ENCODE data around the gene TMEM54.

TMEM54 gene

GRCh38 chr1:32865639-32866405, 35.4 kb downstream of the TMEM54 start:
- DNase-seq (ENCODE audit: extremely low read depth in 1 of 2, low read depth in 1 of 2), result no peak

DNA sequence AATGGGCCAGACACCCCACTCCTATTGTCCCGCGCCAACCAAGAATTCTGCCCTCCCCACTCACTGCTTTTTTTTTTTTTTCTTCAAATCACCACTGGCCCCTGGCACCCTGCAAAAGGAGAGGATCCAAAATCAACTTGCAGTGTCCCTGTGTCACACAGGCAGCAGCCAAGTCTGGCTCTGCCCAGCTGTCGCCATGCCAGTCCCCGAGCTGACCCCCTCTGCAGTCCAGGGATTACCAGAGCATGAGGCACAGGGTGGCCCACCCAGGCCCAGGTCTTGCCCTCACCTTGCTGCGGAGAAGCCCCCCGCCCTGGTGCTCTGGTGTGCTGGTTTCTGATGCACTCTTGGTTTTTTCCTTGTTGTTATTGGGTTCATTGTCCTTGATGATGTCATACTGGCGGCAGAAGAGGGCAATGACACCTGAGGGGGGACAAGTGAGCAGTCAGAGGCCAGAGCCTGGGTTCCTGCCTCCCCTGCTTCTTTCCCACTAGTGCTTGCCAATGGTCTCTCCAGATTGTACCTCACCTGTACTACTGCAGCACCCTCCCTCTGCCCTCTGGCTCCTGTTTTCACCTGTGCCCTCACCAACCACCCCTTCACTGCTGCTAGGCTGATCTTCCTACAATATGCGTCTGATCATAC, 36.7 kb downstream of the TMEM54 start:
- DNase-seq (ENCODE audit: extremely low read depth in 1 of 2, low read depth in 1 of 2), result no peak

DNA sequence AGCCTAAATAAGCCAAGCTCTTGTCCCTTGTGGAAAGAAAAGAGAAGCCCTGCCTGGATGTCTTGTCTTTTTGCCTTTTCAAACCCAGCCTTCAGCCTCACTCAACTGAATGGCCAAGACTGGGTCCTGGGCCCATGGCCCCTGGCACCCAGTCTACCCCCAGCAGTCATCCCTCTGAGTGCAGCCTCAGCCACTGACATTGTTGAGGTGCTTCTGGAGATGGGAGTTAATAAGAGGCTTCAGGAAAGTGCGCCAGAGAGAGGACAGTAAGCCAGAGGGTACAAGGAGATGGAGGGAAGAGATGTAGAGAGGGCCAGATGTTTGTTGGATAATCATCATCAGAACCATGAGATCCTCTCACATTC, 37.3 kb downstream of the TMEM54 start:
- DNase-seq (ENCODE audit: extremely low read depth in 1 of 2, low read depth in 1 of 2), result no peak

- DNase-seq (ENCODE audit: extremely low read depth in 1 of 2, low read depth in 1 of 2), result no peak
These were observed 37.8 kb downstream of the TMEM54 start for GRCh38 chr1:32863218-32863880.

- no peak for DNase-seq (ENCODE audit: extremely low read depth in 1 of 2, low read depth in 1 of 2)
These were observed 39.1 kb downstream of the TMEM54 start for GRCh38 chr1:32861904-32862695.

GRCh38 chr1:32860566-32860965, 40.6 kb downstream of the TMEM54 start:
- DNase-seq (ENCODE audit: extremely low read depth in 1 of 2, low read depth in 1 of 2), result no peak

DNA sequence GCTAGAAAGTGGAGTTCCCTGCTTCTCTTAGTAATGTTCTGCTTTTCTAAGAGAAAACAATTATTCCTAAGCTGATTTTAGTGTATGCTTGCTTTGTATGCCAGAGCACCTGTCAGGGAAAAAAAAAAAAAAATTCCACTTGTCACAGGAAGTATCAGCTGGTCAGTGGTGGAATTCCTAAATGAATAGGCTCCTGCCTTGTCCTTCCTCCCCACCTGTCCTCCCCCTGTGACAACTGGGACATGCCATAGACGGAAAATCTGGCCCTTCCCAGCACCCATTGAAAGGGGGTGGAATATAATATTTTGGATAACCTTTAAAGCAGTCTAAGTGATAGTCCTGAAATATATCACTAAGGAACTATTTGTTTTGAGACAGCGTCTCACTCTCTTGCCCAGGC, 41.3 kb downstream of the TMEM54 start:
- DNase-seq (ENCODE audit: extremely low read depth in 1 of 2, low read depth in 1 of 2), result no peak

- DNase-seq (ENCODE audit: extremely low read depth in 1 of 2, low read depth in 1 of 2), result no peak
These were observed 42.4 kb downstream of the TMEM54 start for GRCh38 chr1:32858791-32859190.

DNA sequence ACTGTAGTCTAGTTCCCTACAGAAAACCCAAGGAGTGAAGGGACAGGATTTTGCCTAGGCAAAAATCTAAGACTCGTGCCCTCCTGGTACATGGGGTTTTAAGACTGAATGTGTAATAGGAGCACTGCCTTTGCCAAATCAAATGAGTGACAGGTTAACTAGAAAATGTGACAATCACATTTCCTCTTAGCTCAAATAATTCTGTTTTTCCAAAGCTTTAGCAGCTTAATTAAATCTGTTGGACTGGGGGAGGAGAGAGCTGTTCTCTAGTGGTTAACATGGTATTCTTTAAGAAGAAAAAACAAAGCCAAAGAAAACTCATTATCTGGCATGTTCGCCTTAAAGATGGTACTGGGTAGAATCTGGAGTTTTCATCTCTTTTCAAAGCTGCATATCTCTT, 43.1 kb downstream of the TMEM54 start:
- DNase-seq (ENCODE audit: extremely low read depth in 1 of 2, low read depth in 1 of 2), result no peak

DNA sequence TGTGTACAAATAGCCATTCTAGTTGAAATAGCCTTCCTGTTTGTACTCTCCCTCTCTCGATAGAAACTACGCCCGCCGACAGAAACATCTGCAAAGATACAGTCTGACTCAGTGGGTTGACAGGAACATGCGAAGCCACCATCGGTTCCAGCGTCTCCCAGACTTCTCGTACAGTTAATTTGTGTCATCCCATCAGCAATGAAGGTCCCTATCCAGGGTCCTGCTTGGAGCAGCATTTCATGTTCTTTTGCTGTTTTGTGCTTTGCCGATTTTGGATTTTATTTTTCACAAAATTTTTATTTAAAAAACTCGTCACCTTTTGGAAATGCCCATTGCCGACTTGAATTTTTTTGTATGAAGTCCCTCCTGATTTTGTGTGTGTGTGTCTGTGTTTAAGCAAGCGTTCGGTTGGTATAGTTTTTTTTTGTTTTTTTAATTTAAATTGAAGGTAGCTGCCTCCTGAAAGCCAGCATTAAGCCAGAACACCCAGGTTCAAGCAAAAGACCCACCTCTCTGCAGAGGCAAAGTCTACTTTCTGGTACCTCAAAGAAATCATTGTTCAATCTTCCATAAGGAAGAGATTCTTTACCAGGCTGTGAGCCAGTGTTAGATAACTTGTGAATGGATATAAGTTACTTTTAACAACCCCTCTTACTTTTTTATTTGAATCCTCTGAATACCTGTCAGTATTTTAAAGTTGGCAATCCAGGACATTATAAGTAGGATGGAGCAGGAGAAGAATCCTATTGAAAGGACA, 45.1 kb downstream of the TMEM54 start:
- no peak for DNase-seq (ENCODE audit: extremely low read depth in 1 of 2, low read depth in 1 of 2)

GRCh38 chr1:32848354-32849063, 52.7 kb downstream of the TMEM54 start:
- DNase-seq (ENCODE audit: extremely low read depth in 1 of 2, low read depth in 1 of 2), result no peak

All from stimulated activated CD8-positive, alpha-beta memory T cell treated with anti-CD3 and anti-CD28 coated beads, Interleukin-7, amount 100 ng/mL, for 48 hours (primary cell).